OCI-LY3 (cell line): ENCODE results near the gene IL21R.
"Not testable (repeated sequence)": the region's sequence is repeated elsewhere in the genome, so short reads cannot be mapped to it uniquely, and the experiment has no call there.

Experiments used
- H2AFZ ChIP-seq: fragments of 200-600, 300-600 bp; shearing (Covaris generic); 2 replicates; pipeline ENCODE4 v1.6.0; 2014; ENCODE audit warnings: antibody characterized with exemption, low read depth, low read length
- H3K27ac ChIP-seq: fragments of 200-600, 300-600 bp; sonication (generic); 2 replicates; pipeline ENCODE4 v1.5.1; 2014; ENCODE audit warnings: mild to moderate bottlenecking, low read length, moderate library complexity, mixed read lengths
- H3K27me3 ChIP-seq: fragments of 200-600, 300-600 bp; sonication (generic); 2 replicates; pipeline ENCODE4 v1.6.1; 2014; ENCODE audit warnings: low read depth, low read length, mixed read lengths
- H3K36me3 ChIP-seq: fragments of 200-600, 300-600 bp; sonication (generic); replicated peaks from 2 replicates; pipeline ENCODE3; 2014; ENCODE audit warnings: low read depth, low read length, mixed read lengths
- H3K4me1 ChIP-seq: fragments of 300-600, 200-600 bp; sonication (generic); 2 replicates; pipeline ENCODE4 v1.6.1; 2014; ENCODE audit warnings: low read length, mixed read lengths
- H3K4me2 ChIP-seq: fragments of 200-600, 300-600 bp; sonication (generic); 2 replicates; pipeline ENCODE4 v1.6.1; 2014; ENCODE audit warnings: low read length, mixed read lengths
- H3K4me3 ChIP-seq: fragments of 300-600, 200-600 bp; sonication (generic); 2 replicates; pipeline ENCODE4 v1.5.1; 2014; ENCODE audit warnings: antibody characterized with exemption, mild to moderate bottlenecking, low read length, moderate library complexity
- H3K79me2 ChIP-seq: fragments of 300-600, 200-600 bp; shearing (Covaris generic); 2 replicates; pipeline ENCODE4 v1.6.1; 2014; ENCODE audit warnings: mild to moderate bottlenecking, low read length, mixed read lengths
- H3K9ac ChIP-seq: fragments of 300-600, 200-600 bp; shearing (Covaris generic); 2 replicates; pipeline ENCODE4 v1.6.0; 2014; ENCODE audit warnings: mild to moderate bottlenecking, low read length, moderate library complexity
- H3K9me3 ChIP-seq: fragments of 200-600, 300-600 bp; shearing (Covaris generic); 2 replicates; pipeline ENCODE4 v1.6.1; 2014; ENCODE audit warnings: low read length, mixed read lengths; ENCODE audit not compliant: insufficient read depth
- H4K20me1 ChIP-seq: fragments of 200-600, 300-600 bp; sonication (generic); 2 replicates; pipeline ENCODE4 v1.6.1; 2016; ENCODE audit warnings: low read length, mixed read lengths; ENCODE audit not compliant: insufficient read depth
- EZH2phosphoT487 ChIP-seq: fragments of 200-600 bp; shearing (Covaris generic); IDR thresholded peaks from 2 replicates; pipeline ENCODE4 v1.6.1; 2018; ENCODE audit warnings: antibody characterized with exemption, mixed run types, low read depth
- TF ChIP-seq, protein P1 (sequence below): fragments of 200-600, 300-600 bp; sonication (generic); IDR thresholded peaks from 2 replicates; pipeline ENCODE4 v1.5.1; 2014; ENCODE audit warnings: antibody characterized with exemption, low read length, low read depth

Gene IL21R

DNA sequence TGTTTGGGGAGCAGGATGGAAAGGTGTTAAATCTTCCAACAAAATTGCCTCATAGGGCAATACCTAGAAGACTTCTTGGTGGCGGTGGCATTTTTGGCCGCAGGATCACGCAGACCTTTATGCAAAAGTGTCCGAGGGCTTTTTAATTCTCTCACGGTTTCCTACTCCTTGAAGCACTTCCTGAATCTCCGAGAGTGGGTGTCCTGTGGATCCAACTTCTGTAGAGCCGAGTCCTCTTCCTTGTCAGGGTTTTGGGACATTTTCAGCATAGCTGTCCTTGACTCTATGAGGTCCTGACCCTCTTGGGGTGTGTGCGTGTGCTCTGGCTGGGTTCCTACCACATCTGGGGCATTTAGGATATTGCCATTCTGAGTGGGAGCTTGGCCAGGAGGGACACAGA lies 31.7 kb downstream of the IL21R start:
- TF ChIP-seq, protein P1, sequence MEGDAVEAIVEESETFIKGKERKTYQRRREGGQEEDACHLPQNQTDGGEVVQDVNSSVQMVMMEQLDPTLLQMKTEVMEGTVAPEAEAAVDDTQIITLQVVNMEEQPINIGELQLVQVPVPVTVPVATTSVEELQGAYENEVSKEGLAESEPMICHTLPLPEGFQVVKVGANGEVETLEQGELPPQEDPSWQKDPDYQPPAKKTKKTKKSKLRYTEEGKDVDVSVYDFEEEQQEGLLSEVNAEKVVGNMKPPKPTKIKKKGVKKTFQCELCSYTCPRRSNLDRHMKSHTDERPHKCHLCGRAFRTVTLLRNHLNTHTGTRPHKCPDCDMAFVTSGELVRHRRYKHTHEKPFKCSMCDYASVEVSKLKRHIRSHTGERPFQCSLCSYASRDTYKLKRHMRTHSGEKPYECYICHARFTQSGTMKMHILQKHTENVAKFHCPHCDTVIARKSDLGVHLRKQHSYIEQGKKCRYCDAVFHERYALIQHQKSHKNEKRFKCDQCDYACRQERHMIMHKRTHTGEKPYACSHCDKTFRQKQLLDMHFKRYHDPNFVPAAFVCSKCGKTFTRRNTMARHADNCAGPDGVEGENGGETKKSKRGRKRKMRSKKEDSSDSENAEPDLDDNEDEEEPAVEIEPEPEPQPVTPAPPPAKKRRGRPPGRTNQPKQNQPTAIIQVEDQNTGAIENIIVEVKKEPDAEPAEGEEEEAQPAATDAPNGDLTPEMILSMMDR, result no peak
- no peak for TF ChIP-seq EZH2phosphoT487
- H3K4me3 ChIP-seq, result no peak overlapping the region
- peaks cover 98% of the 10 kb centered on the region for H3K79me2 ChIP-seq
- no peak overlapping the region for H3K9ac ChIP-seq
- H3K4me1 ChIP-seq, result peaks cover 40% of the 10 kb centered on the region
- H3K27me3 ChIP-seq, result no peaks in the 10 kb centered on the region
- H3K4me2 ChIP-seq, result no peak overlapping the region
- no peaks in the 10 kb centered on the region for H3K9me3 ChIP-seq
- H4K20me1 ChIP-seq, result peaks cover 81% of the 10 kb centered on the region
- H3K27ac ChIP-seq, result no peak overlapping the region
- H3K36me3 ChIP-seq, result peaks cover 79% of the 10 kb centered on the region
- no peak overlapping the region for H2AFZ ChIP-seq

DNA sequence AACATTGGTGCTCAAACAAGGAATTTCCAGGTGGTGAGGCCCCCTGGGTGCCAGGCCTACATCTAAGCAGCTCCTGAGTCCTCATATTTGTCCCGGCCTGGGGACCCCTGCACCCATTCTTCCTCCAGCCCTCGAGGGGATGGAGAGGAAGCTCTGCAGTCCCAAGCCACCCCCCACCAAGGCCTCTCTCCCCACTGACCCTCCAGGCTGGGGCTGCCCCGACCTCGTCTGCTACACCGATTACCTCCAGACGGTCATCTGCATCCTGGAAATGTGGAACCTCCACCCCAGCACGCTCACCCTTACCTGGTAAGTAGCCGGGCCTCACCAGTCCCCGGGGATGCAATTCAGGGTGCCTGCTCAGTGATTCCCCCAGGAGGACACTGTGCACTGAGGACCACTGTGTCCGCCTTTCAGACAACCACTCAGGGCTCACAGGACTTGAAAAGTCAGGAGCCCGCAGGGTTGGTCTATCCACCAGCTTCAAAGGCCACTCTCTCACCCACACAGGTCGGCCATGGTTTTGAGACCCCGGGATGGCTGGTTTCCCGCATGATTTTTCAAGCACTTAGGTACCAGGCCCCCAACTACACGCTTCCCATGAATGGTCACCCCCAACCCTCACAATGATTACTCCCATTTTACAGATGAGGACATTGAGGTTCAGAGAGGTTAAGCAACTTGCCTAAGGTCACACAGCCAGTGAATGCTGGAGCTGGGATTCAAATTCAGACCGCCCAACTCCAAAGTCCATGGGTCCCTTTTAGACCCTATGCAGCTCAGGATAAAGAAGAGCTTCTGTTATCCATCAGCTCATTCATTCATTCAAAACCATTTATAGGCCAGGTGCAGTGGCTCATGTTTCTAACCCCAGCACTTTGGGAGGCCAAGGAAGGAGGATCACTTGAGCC lies 32.4 kb downstream of the IL21R start:
- Histone ChIP-seq H3K27me3 (no peaks in the 10 kb centered on the region), H3K79me2 (peaks cover 98% of the 10 kb centered on the region), H3K9ac (no peak overlapping the region), H3K4me2 (no peak overlapping the region), H3K9me3 (no peaks in the 10 kb centered on the region), H2AFZ (no peak overlapping the region), H3K36me3 (peaks cover 82% of the 10 kb centered on the region), H3K4me1 (peaks cover 32% of the 10 kb centered on the region), H4K20me1 (peaks cover 87% of the 10 kb centered on the region), H3K4me3 (no peak overlapping the region), H3K27ac (no peak overlapping the region)
- TF ChIP-seq EZH2phosphoT487, result no peak
- TF ChIP-seq, protein P1, result no peak

DNA sequence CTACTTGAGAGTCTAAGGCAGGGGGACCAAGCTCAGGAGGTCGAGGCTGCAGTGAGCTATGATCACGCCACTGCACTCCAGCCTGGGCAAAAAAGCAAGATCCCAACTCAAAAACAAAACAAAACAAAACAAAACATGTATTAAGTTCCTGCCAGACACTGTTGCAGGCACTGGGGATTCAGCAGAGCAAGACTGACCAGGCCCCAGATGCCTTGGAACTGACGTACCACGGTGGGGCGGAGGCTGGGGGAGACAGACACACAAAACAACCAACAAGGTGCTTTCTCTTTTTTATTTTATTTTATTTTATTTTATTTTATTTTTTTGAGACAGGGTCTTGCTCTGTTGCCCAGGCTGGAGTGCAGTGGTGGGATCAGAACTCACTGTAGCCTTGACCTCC lies 33.2 kb downstream of the IL21R start:
- H3K27ac ChIP-seq, result not testable (repeated sequence)

DNA sequence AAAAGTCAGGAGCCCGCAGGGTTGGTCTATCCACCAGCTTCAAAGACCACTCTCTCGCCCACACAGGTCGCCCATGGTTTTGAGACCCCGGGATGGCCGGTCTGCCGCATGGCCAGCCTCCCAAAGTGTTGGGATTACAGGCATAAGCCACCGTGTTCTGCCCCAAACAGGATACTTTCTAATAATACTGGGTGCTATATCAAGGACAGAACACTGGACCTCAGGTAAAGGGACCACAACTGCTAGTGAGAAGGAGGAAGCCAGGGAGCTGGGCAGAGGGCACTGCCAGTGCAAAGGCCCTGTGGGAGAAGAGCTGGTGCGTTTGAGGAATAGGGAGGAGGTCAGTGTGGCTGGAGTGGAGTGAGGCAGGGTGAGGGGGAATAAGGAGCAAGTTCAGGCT lies 34.1 kb downstream of the IL21R start:
- Histone ChIP-seq H4K20me1 (peaks cover 86% of the 10 kb centered on the region), H2AFZ (no peak overlapping the region), H3K27me3 (no peaks in the 10 kb centered on the region), H3K36me3 (peaks cover 81% of the 10 kb centered on the region), H3K27ac (no peak overlapping the region), H3K9me3 (no peaks in the 10 kb centered on the region), H3K4me1 (peaks cover 15% of the 10 kb centered on the region), H3K4me2 (no peak overlapping the region), H3K9ac (no peak overlapping the region), H3K79me2 (peaks cover 93% of the 10 kb centered on the region), H3K4me3 (no peak overlapping the region)
- TF ChIP-seq, protein P1, result no peak
- TF ChIP-seq EZH2phosphoT487, result no peak

More for the DNA sequence above, 33.2 kb downstream of the IL21R start:
- Histone ChIP-seq H3K4me1 (peaks cover 24% of the 10 kb centered on the region), H3K79me2 (peaks cover 96% of the 10 kb centered on the region), H3K36me3 (peaks cover 83% of the 10 kb centered on the region), H4K20me1 (peaks cover 87% of the 10 kb centered on the region)
- not testable (repeated sequence) for H3K9ac ChIP-seq, H3K4me2 ChIP-seq, H3K4me3 ChIP-seq, H3K27me3 ChIP-seq, H3K9me3 ChIP-seq, H2AFZ ChIP-seq
